ENCODE measurements around the gene BARX1. TPM values are rescaled to one million over a fixed set of nuclear protein-coding genes. Genes with fewer than 3 reads are reported as not detected.

Gene BARX1
- total and polyA plus RNA-seq, 10 of the 15 experiments (the other 5 are each of a cell fraction or from before 2014, with no cell fraction given): not detected

- no peak overlapping the region for H3K4me3 ChIP-seq
- FAIRE-seq (no peak), ATAC-seq (no peak), DNase-seq (ENCODE audit: low read depth, low spot score) (no peak)
- H2AFZ ChIP-seq (ENCODE audit: control insufficient read depth, low read depth, low read length): no peak overlapping the region
- ChIA-PET SMC1A (ENCODE audit: uncharacterized antibody, unreplicated experiment) (no interaction called here), CTCF (interaction anchor here (0.6 kb wide), 1 partner anchor 9 kb away, joined by 3 read pairs; no protein-coding TSS in a partner anchor), RAD21 (ENCODE audit: unreplicated experiment) (no interaction called here), POLR2A (no interaction called here)
- intact Hi-C loops (cut with micrococcal nuclease; ENCODE audit: unreplicated experiment) (no loop called here), in situ Hi-C loops (cut with MboI) (loop anchor here (5.0 to 10.0 kb wide), 2 partner anchors 287 to 804 kb away; no protein-coding TSS in a partner anchor)
- no peak overlapping the region for H3K4me2 ChIP-seq (ENCODE audit: control insufficient read depth, insufficient read depth)
- no peaks in the 10 kb centered on the region for H3K4me1 ChIP-seq (ENCODE audit: control insufficient read depth, insufficient read depth, low read length)
- no TSS peak for BruUV-seq (replicated peaks)
- no peaks in the 10 kb centered on the region for H3K36me3 ChIP-seq (ENCODE audit: control insufficient read depth in 2 of 2, insufficient read depth in 2 of 2, low read length in 1 of 2)
- H3K9me3 ChIP-seq (replicated peaks; ENCODE audit: control insufficient read depth, insufficient read depth, low read length): no peaks in the 10 kb centered on the region; the same call in 2 of the 3 replicates
- WGBS (ENCODE audit: insufficient coverage, insufficient replicate concordance, low lambda C conversion rate, missing lambda C conversion rate): 58% methylated on average over 3 of the region's 3 CpGs
- H3K79me2 ChIP-seq (ENCODE audit: control insufficient read depth, insufficient read depth, low read length): no peaks in the 10 kb centered on the region
- no peak overlapping the region for H3K9ac ChIP-seq (ENCODE audit: control insufficient read depth, insufficient read depth, low read length)
- H3K27me3 ChIP-seq (replicated peaks in 1 of 2; ENCODE audit: control insufficient read depth in 2 of 2, insufficient read depth in 2 of 2, low read length in 1 of 2): no peaks in the 10 kb centered on the region
- no peak overlapping the region for H3K27ac ChIP-seq (ENCODE audit: control insufficient read depth, insufficient read depth)
- no peaks in the 10 kb centered on the region for H4K20me1 ChIP-seq (ENCODE audit: control insufficient read depth, insufficient read depth)
- TF ChIP-seq NR2C1 (IDR thresholded peaks at IDR 0.05) (no peak), IKZF1 (conservative IDR thresholded peaks at IDR 0.05) (no peak), ESRRA (IDR thresholded peaks at IDR 0.05; ENCODE audit: low read length) (no peak), ATF7 (IDR thresholded peaks at IDR 0.05; ENCODE audit: low read depth) (no peak), CREM (IDR thresholded peaks at IDR 0.05; ENCODE audit: low read depth) (no peak), MYC (IDR thresholded peaks at IDR 0.05; ENCODE audit: insufficient read depth, insufficient read length, insufficient replicate concordance, low read length, severe bottlenecking) (no peak), TCF12 (IDR thresholded peaks at IDR 0.05; ENCODE audit: low read depth, low read length) (no peak), ZNF384 (IDR thresholded peaks at IDR 0.05; ENCODE audit: borderline replicate concordance, low read depth, low read length) (no peak), BCL3 (IDR thresholded peaks at IDR 0.05; ENCODE audit: borderline replicate concordance, insufficient read depth, low read depth, low read length, poor library complexity, severe bottlenecking) (no peak), ZNF622 (IDR thresholded peaks at IDR 0.05) (no peak)
- TF ChIP-seq, protein P1, sequence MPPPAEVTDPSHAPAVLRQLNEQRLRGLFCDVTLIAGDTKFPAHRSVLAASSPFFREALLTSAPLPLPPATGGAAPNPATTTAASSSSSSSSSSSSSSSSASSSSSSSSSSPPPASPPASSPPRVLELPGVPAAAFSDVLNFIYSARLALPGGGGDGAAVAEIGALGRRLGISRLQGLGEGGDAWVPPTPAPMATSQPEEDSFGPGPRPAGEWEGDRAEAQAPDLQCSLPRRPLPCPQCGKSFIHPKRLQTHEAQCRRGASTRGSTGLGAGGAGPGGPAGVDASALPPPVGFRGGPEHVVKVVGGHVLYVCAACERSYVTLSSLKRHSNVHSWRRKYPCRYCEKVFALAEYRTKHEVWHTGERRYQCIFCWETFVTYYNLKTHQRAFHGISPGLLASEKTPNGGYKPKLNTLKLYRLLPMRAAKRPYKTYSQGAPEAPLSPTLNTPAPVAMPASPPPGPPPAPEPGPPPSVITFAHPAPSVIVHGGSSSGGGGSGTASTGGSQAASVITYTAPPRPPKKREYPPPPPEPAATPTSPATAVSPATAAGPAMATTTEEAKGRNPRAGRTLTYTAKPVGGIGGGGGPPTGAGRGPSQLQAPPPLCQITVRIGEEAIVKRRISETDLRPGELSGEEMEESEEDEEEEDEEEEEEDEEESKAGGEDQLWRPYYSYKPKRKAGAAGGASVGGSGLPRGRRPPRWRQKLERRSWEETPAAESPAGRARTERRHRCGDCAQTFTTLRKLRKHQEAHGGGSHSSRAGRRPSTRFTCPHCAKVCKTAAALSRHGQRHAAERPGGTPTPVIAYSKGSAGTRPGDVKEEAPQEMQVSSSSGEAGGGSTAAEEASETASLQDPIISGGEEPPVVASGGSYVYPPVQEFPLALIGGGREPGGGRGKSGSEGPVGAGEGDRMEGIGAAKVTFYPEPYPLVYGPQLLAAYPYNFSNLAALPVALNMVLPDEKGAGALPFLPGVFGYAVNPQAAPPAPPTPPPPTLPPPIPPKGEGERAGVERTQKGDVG (CRISPR knock-in tag; IDR thresholded peaks at IDR 0.05): no peak
- TF ChIP-seq, protein P2, sequence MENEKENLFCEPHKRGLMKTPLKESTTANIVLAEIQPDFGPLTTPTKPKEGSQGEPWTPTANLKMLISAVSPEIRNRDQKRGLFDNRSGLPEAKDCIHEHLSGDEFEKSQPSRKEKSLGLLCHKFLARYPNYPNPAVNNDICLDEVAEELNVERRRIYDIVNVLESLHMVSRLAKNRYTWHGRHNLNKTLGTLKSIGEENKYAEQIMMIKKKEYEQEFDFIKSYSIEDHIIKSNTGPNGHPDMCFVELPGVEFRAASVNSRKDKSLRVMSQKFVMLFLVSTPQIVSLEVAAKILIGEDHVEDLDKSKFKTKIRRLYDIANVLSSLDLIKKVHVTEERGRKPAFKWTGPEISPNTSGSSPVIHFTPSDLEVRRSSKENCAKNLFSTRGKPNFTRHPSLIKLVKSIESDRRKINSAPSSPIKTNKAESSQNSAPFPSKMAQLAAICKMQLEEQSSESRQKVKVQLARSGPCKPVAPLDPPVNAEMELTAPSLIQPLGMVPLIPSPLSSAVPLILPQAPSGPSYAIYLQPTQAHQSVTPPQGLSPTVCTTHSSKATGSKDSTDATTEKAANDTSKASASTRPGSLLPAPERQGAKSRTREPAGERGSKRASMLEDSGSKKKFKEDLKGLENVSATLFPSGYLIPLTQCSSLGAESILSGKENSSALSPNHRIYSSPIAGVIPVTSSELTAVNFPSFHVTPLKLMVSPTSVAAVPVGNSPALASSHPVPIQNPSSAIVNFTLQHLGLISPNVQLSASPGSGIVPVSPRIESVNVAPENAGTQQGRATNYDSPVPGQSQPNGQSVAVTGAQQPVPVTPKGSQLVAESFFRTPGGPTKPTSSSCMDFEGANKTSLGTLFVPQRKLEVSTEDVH (IDR thresholded peaks at IDR 0.05; ENCODE audit: low read depth, partially characterized antibody): no peak
- TF ChIP-seq, protein P3, sequence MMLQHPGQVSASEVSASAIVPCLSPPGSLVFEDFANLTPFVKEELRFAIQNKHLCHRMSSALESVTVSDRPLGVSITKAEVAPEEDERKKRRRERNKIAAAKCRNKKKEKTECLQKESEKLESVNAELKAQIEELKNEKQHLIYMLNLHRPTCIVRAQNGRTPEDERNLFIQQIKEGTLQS (IDR thresholded peaks at IDR 0.05; ENCODE audit: borderline replicate concordance, extremely low read depth, low read depth, low read length): no peak
Observed at GRCh38 chr9:93969328-93969661, 14.1 kb upstream of the BARX1 start.
